H1 (cell line): ENCODE results near the gene IFT80. TPM values are rescaled to one million over a fixed set of nuclear protein-coding genes. Genes with fewer than 3 reads are reported as not detected.

Source experiments
- CTCF ChIA-PET: fragments of 300-600 bp; sonication (Branson Sonifier 250); formaldehyde crosslinking; loops from one replicate; lab custom pipeline; 2021; ENCODE audit not compliant: partially characterized antibody; lab: Charles Lee
- POLR2A ChIA-PET: fragments of 300-600 bp; sonication (Branson Sonifier 250); formaldehyde crosslinking; loops from one replicate; lab custom pipeline; 2021; ENCODE audit warnings: inconsistent platforms; ENCODE audit not compliant: partially characterized antibody; lab: Charles Lee
- DNase-seq, 2 experiments: peaks; one replicate each; pipeline versions ENCODE4 v3.0.0 to v3.0.0-alpha.2; 2010 to 2022; ENCODE audit warnings: low spot score in 2 of 2, low read depth in 1 of 2, mixed read lengths in 1 of 2
- FAIRE-seq: peaks from 2 replicates; lab custom pipeline; 2011; peaks lifted over from hg19 to GRCh38; lab: Jason Lieb, UNC
- H2AFZ ChIP-seq: 2 replicates; pipeline ENCODE4 v1.8.1; 2012; ENCODE audit warnings: low read length, inconsistent platforms
- H2AK5ac ChIP-seq: 2 replicates; pipeline ENCODE4 v1.6.1; 2013; ENCODE audit warnings: low read depth, low read length
- H2BK120ac ChIP-seq: replicated peaks from 2 replicates; pipeline ENCODE3; 2013; ENCODE audit warnings: low read depth, low read length, inconsistent platforms
- H2BK12ac ChIP-seq: 2 replicates; pipeline ENCODE4 v1.6.1; 2013; ENCODE audit warnings: low read depth, low read length
- H2BK15ac ChIP-seq: 2 replicates; pipeline ENCODE4 v1.6.1; 2013; ENCODE audit warnings: low read length
- H2BK20ac ChIP-seq: 2 replicates; pipeline ENCODE4 v1.6.1; 2013; ENCODE audit warnings: low read length
- H2BK5ac ChIP-seq: 2 replicates; pipeline ENCODE4 v1.6.1; 2013; ENCODE audit warnings: low read depth, low read length
- H3K14ac ChIP-seq: 2 replicates; pipeline ENCODE4 v1.6.1; 2013; ENCODE audit warnings: inconsistent platforms; ENCODE audit not compliant: insufficient read length
- H3K18ac ChIP-seq: 2 replicates; pipeline ENCODE4 v1.6.1; 2013; ENCODE audit warnings: low read length; ENCODE audit errors: extremely low read depth
- H3K23ac ChIP-seq: 2 replicates; pipeline ENCODE4 v1.6.1; 2013; ENCODE audit warnings: inconsistent platforms; ENCODE audit not compliant: insufficient read length
- H3K23me2 ChIP-seq: 2 replicates; pipeline ENCODE4 v1.6.1; 2013; ENCODE audit warnings: low read depth, low read length
- H3K27ac ChIP-seq: 2 replicates; pipeline ENCODE4 v1.6.1; 2011; ENCODE audit warnings: low read depth, low read length, inconsistent platforms
- H3K27me3 ChIP-seq, 4 experiments: replicated peaks in 1 of 4; 1 replicate in 1 of 4; 2 replicates in 3 of 4; pipeline versions ENCODE4 v1.6.1 to v1.8.1; 2011 to 2013; ENCODE audit warnings: low read length in 3 of 4, mild to moderate bottlenecking in 3 of 4, inconsistent platforms in 2 of 4, mixed read lengths in 2 of 4, moderate library complexity in 1 of 4; ENCODE audit not compliant: control insufficient read depth in 3 of 4, insufficient read depth in 3 of 4; ENCODE audit errors: extremely low read depth in 1 of 4
- H3K36me3 ChIP-seq, 4 experiments: 2 replicates each; pipeline versions ENCODE4 v1.6.1 to v1.8.1; 2011 to 2013; ENCODE audit warnings: mild to moderate bottlenecking in 4 of 4, low read length in 3 of 4, moderate library complexity in 2 of 4, control low read depth in 1 of 4, inconsistent platforms in 1 of 4; ENCODE audit not compliant: insufficient read depth in 4 of 4, control insufficient read depth in 2 of 4
- H3K4ac ChIP-seq: replicated peaks from 2 replicates; pipeline ENCODE3; 2013; ENCODE audit warnings: low read length, low read depth, mixed read lengths, inconsistent platforms; ENCODE audit not compliant: insufficient read length
- H3K4me1 ChIP-seq, 4 experiments: replicated peaks in 1 of 4; 1 replicate in 1 of 4; 2 replicates in 3 of 4; pipeline versions ENCODE4 v1.6.1 to v1.8.1; 2011 to 2013; ENCODE audit warnings: low read length in 3 of 4, inconsistent platforms in 2 of 4, mixed read lengths in 1 of 4; ENCODE audit not compliant: insufficient read depth in 4 of 4, control insufficient read depth in 3 of 4
- H3K4me2 ChIP-seq, 2 experiments: 2 replicates each; pipeline versions ENCODE4 v1.6.1 to v1.8.1; 2011 to 2013; ENCODE audit warnings: low read depth in 2 of 2, low read length in 2 of 2, control low read depth in 1 of 2, inconsistent platforms in 1 of 2, mild to moderate bottlenecking in 1 of 2; ENCODE audit not compliant: insufficient read depth in 1 of 2
- H3K4me3 ChIP-seq, 4 experiments: fragments of 200-600, 300-600 bp in 1 of 4; sonication (generic), shearing (Covaris generic), sonication (Bioruptor Twin) in 1 of 4; 2 replicates each; pipeline versions ENCODE4 v1.5.1 to v1.8.1; 2011 to 2016; ENCODE audit warnings: low read length in 4 of 4, low read depth in 3 of 4, control low read depth in 2 of 4, inconsistent platforms in 2 of 4, mild to moderate bottlenecking in 2 of 4, mixed read lengths in 1 of 4, moderate library complexity in 1 of 4; ENCODE audit not compliant: insufficient read depth in 2 of 4; ENCODE audit errors: extremely low read depth in 1 of 4
- H3K56ac ChIP-seq: replicated peaks from 2 replicates; pipeline ENCODE3; 2013; ENCODE audit warnings: low read depth, mild to moderate bottlenecking, mixed read lengths, low read length, inconsistent platforms; ENCODE audit not compliant: insufficient read length
- H3K79me1 ChIP-seq: 2 replicates; pipeline ENCODE4 v1.6.1; 2013; ENCODE audit warnings: low read depth, low read length, control low read depth
- H3K79me2 ChIP-seq, 2 experiments: 2 replicates each; pipeline versions ENCODE4 v1.6.1 to v1.8.1; 2012 to 2013; ENCODE audit warnings: low read length in 2 of 2, mild to moderate bottlenecking in 2 of 2, inconsistent platforms in 1 of 2; ENCODE audit not compliant: insufficient read depth in 2 of 2, control insufficient read depth in 1 of 2
- H3K9ac ChIP-seq, 4 experiments: replicated peaks in 1 of 4; 1 replicate in 1 of 4; 2 replicates in 3 of 4; pipeline versions ENCODE4 v1.6.1 to v1.8.1; 2011 to 2013; ENCODE audit warnings: low read depth in 3 of 4, low read length in 3 of 4, control low read depth in 2 of 4, mild to moderate bottlenecking in 2 of 4, moderate library complexity in 2 of 4, inconsistent platforms in 1 of 4; ENCODE audit errors: extremely low read depth in 1 of 4
- H3K9me3 ChIP-seq, 2 experiments: 2 replicates each; pipeline versions ENCODE4 v1.6.1 to v1.8.1; 2012 to 2013; ENCODE audit warnings: mild to moderate bottlenecking in 2 of 2, moderate library complexity in 2 of 2, control low read depth in 1 of 2, inconsistent platforms in 1 of 2, low read depth in 1 of 2, low read length in 1 of 2, mixed read lengths in 1 of 2; ENCODE audit not compliant: insufficient read depth in 2 of 2
- H4K20me1 ChIP-seq, 2 experiments: replicated peaks in 1 of 2; 2 replicates each; pipeline versions ENCODE3 to v1.8.1; 2011 to 2013; ENCODE audit warnings: inconsistent platforms in 2 of 2, low read length in 2 of 2, mild to moderate bottlenecking in 1 of 2; ENCODE audit not compliant: insufficient read depth in 2 of 2, control insufficient read depth in 1 of 2
- H4K5ac ChIP-seq: 2 replicates; pipeline ENCODE4 v1.6.1; 2013; ENCODE audit warnings: low read length, low read depth, mixed read lengths, inconsistent platforms; ENCODE audit not compliant: insufficient read length
- H4K8ac ChIP-seq: 2 replicates; pipeline ENCODE4 v1.8.0; 2013; ENCODE audit warnings: mild to moderate bottlenecking, moderate library complexity, low read length, inconsistent platforms; ENCODE audit not compliant: insufficient read depth; ENCODE audit errors: extremely low read depth
- H4K91ac ChIP-seq: replicated peaks from 2 replicates; pipeline ENCODE3; 2013; ENCODE audit warnings: low read length, mixed read lengths, inconsistent platforms; ENCODE audit not compliant: insufficient read length
- BRCA1 ChIP-seq: IDR thresholded peaks from 2 replicates; pipeline ENCODE4 v1.6.1; 2012; ENCODE audit warnings: low read depth, low read length, improper control_type of control experiment
- CHD2 ChIP-seq: IDR thresholded peaks from 2 replicates; pipeline ENCODE4 v1.6.1; 2012; ENCODE audit warnings: low read length, improper control_type of control experiment
- EGR1 ChIP-seq: IDR thresholded peaks from 2 replicates; pipeline ENCODE4 v1.6.1; 2011; ENCODE audit warnings: low read depth, low read length, borderline replicate concordance
- EP300 ChIP-seq, 2 experiments: IDR thresholded peaks; 1 replicate in 1 of 2; 2 replicates in 1 of 2; pipeline ENCODE4 v1.6.1; 2011 to 2012; ENCODE audit warnings: low read depth in 2 of 2, low read length in 2 of 2, mild to moderate bottlenecking in 2 of 2, borderline replicate concordance in 1 of 2, inconsistent platforms in 1 of 2, moderate library complexity in 1 of 2
- HDAC2 ChIP-seq, 2 experiments: fragments of 300-600 bp in 1 of 2; sonication (generic) in 1 of 2; IDR thresholded peaks; 2 replicates each; pipeline ENCODE4 v1.6.1; 2011 to 2012; ENCODE audit warnings: low read depth in 2 of 2, low read length in 2 of 2, mild to moderate bottlenecking in 2 of 2, moderate library complexity in 2 of 2, borderline replicate concordance in 1 of 2, inconsistent platforms in 1 of 2
- NRF1 ChIP-seq: IDR thresholded peaks from 2 replicates; pipeline ENCODE4 v1.6.1; 2011; ENCODE audit warnings: mild to moderate bottlenecking, low read depth, low read length, improper control_type of control experiment
- RBBP5 ChIP-seq: IDR thresholded peaks from 2 replicates; pipeline ENCODE4 v1.7.1; 2012; ENCODE audit warnings: low read depth, mild to moderate bottlenecking, inconsistent platforms, low read length, moderate library complexity, borderline replicate concordance
- RFX5 ChIP-seq: IDR thresholded peaks from 2 replicates; pipeline ENCODE4 v1.6.1; 2011; ENCODE audit warnings: low read depth, low read length, improper control_type of control experiment, borderline replicate concordance
- YY1 ChIP-seq: IDR thresholded peaks from 2 replicates; pipeline ENCODE4 v1.6.1; 2011; ENCODE audit warnings: low read depth, mild to moderate bottlenecking, low read length
- WGBS, 2 experiments: shearing (Covaris generic) in 1 of 2; methylation state at CpG; one replicate each; pipeline versions ENCODE4 v1.1.6 to v1.1.7; 2013 to 2015; ENCODE audit warnings: low lambda C conversion rate in 2 of 2, mixed read lengths in 2 of 2, inconsistent platforms in 1 of 2, low coverage in 1 of 2, missing lambda C conversion rate in 1 of 2; ENCODE audit not compliant: insufficient replicate concordance in 2 of 2, insufficient coverage in 1 of 2, insufficient read length in 1 of 2; ENCODE audit errors: extremely low coverage in 1 of 2, missing lambda C conversion rate in 1 of 2; 5-methylcytosine and 5-hydroxymethylcytosine counted together
- polyA plus RNA-seq, 7 experiments: library from polyadenylated mRNA; depleted of rRNA in 3 of 7; stranded (reverse) in 5 of 7; unstranded in 2 of 7; fragments of >200 nt in 5 of 7; fragments of 200-250 nt in 2 of 7; gene quantifications; 1 replicate in 5 of 7; 2 replicates in 1 of 7; 4 replicates in 1 of 7; pipeline versions ENCODE4 v1.2.1 to v1.2.3, GENCODE V29; 2011 to 2013; ENCODE audit warnings: missing spikeins in 2 of 7, mixed read lengths in 2 of 7
- total RNA-seq: library from RNA; stranded (reverse); fragmentation: NEBNext Ultra II Directional; extraction: Animal tissue kit (Norgen Biotek cat#: 25700); gene quantifications from 2 replicates; pipeline ENCODE4 v1.2.1, GENCODE V29; 2021
- TF ChIP-seq, protein P1 (sequence below): IDR thresholded peaks from 2 replicates; pipeline ENCODE4 v1.6.1; 2011; ENCODE audit warnings: low read length, improper control_type of control experiment

Gene IFT80
- total and polyA plus RNA-seq, 2 of the 8 experiments (the other 6 are each of a cell fraction or from before 2014, with no cell fraction given): 7.2 to 25.9 TPM

DNA sequence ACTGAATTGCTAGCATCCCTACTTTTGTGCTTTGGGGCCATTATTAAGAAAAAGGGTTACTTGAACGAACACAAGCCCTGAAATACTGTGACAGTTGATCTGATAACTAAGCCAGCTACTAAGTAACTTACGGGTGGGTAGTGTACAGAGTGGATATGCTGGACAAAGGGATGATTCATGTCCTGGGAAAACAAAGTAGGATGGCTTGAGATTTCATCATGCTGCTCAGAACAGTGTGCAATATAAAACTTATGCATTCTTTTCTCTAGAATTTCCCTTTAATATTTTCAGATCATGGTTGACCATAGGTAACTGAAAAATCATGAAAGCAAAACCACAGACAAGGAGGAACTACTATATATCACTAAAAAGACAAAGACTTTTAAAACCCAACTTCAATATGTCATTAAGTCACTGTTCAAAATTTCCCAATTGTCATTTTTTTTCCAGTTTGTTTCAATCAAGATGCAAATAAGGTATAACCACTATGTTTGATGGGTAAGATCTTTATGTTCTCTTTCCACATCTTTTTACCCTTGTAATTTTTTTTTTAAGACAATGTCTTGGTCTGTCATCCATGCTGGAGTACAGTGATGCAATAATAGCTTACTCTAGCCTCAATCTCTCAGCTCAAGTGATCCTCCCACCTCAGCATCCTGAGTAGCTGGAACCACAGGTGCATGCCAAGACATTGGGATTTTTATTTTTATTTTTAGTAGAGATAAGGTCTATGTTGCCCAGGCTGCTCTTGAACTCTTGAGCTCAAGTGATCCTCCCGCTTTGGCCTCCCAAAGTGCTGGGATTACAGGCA, 67.7 kb downstream of the IFT80 start:
- Histone ChIP-seq H3K9me3 (no peaks in the 10 kb centered on the region), H4K91ac (no peak overlapping the region), H4K5ac (no peak overlapping the region), H3K79me1 (no peaks in the 10 kb centered on the region), H2BK15ac (no peak overlapping the region), H4K20me1 (no peaks in the 10 kb centered on the region), H3K27me3 (no peaks in the 10 kb centered on the region), H3K23me2 (no peaks in the 10 kb centered on the region), H2BK20ac (no peak overlapping the region), H2AFZ (no peak overlapping the region), H3K9ac (no peak overlapping the region), H3K27ac (no peak overlapping the region), H3K36me3 (no peaks in the 10 kb centered on the region), H3K56ac (no peak overlapping the region), H3K4me2 (no peak overlapping the region), H2BK5ac (no peak overlapping the region), H3K4me1 (no peaks in the 10 kb centered on the region), H3K4ac (no peak overlapping the region), H3K18ac (no peak overlapping the region), H4K8ac (no peak overlapping the region), H3K23ac (no peak overlapping the region), H2BK12ac (no peak overlapping the region), H3K79me2 (no peaks in the 10 kb centered on the region), H3K4me3 (no peak overlapping the region), H2BK120ac (no peak overlapping the region), H3K14ac (no peak overlapping the region), H2AK5ac (no peak overlapping the region)
- ChIA-PET CTCF (interaction anchor here (0.6 to 1.1 kb wide), 2 partner anchors 39 to 73 kb away, joined by 3 to 4 read pairs; no protein-coding TSS in a partner anchor), POLR2A (interaction anchor here (1.1 kb wide), 1 partner anchor 16 kb away, joined by 4 read pairs; no protein-coding TSS in a partner anchor)
- WGBS, 2 experiments: 92% methylated on average over 3 of the region's 3 CpGs; no CpG with 5 or more reads in 1 of the 2 experiments
- DNase-seq (no peak), FAIRE-seq (no peak)
- TF ChIP-seq EGR1: no peak
- TF ChIP-seq HDAC2 (IDR thresholded peaks at IDR 0.05; ENCODE audit: borderline replicate concordance in 1 of 2, low read depth in 2 of 2, low read length in 2 of 2): no peak
- TF ChIP-seq, protein P1, sequence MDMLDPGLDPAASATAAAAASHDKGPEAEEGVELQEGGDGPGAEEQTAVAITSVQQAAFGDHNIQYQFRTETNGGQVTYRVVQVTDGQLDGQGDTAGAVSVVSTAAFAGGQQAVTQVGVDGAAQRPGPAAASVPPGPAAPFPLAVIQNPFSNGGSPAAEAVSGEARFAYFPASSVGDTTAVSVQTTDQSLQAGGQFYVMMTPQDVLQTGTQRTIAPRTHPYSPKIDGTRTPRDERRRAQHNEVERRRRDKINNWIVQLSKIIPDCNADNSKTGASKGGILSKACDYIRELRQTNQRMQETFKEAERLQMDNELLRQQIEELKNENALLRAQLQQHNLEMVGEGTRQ: no peak
- no peak for TF ChIP-seq RBBP5
- no peak for TF ChIP-seq BRCA1
- TF ChIP-seq CHD2: no peak
- TF ChIP-seq EP300 (IDR thresholded peaks at IDR 0.05; ENCODE audit: borderline replicate concordance in 1 of 2, low read depth in 2 of 2, low read length in 2 of 2): no peak
- no peak for TF ChIP-seq NRF1
- TF ChIP-seq RFX5: no peak
- TF ChIP-seq YY1: no peak
